HEK293 (cell line): Measurements from ENCODE around the gene COX19.

Experiments
- CTCF ChIA-PET: fragments of 350-600 bp; formaldehyde crosslinking; extraction: SDS; loops from one replicate; lab custom pipeline; 2021; ENCODE audit warnings: antibody characterized with exemption; lab: Yijun Ruan, JAX
- POLR2A ChIA-PET: fragments of 300-600 bp; formaldehyde crosslinking; extraction: SDS; loops from one replicate; lab custom pipeline; 2020; ENCODE audit warnings: antibody characterized with exemption, inconsistent platforms; lab: Yijun Ruan, JAX
- H3K27ac ChIP-seq: fragments of 200-500 bp; sonication (Bioruptor generic); 2 replicates; pipeline ENCODE4 v1.5.1; 2014; ENCODE audit warnings: low read depth, low read length, control low read depth, inconsistent platforms; ENCODE audit errors: extremely low read depth
- H3K36me3 ChIP-seq, 2 experiments: fragments of 200-500 bp in 1 of 2; sonication (Bioruptor generic) in 1 of 2; 1 replicate in 1 of 2; 2 replicates in 1 of 2; pipeline ENCODE4 v1.5.1; 2014 to 2017; ENCODE audit warnings: inconsistent platforms in 2 of 2, low read length in 2 of 2; ENCODE audit not compliant: control insufficient read depth in 2 of 2, insufficient read depth in 1 of 2
- H3K4me1 ChIP-seq: fragments of 200-500 bp; sonication (Bioruptor generic); 2 replicates; pipeline ENCODE4 v1.5.1; 2014; ENCODE audit warnings: mild to moderate bottlenecking, low read length, inconsistent platforms; ENCODE audit not compliant: control insufficient read depth, insufficient read depth
- H3K4me3 ChIP-seq: 2 replicates; pipeline ENCODE4 v1.5.1; 2011; ENCODE audit warnings: low read depth, mild to moderate bottlenecking, control low read depth, low read length, moderate library complexity
- H3K9me3 ChIP-seq: fragments of 200-500 bp; sonication (Bioruptor generic); 2 replicates; pipeline ENCODE4 v1.5.1; 2014; ENCODE audit warnings: low read depth, low read length, inconsistent platforms; ENCODE audit not compliant: control insufficient read depth, insufficient read depth
- FEZF1 ChIP-seq: fragments of 450-650 bp; formaldehyde crosslinking; IDR thresholded peaks from 2 replicates; pipeline ENCODE4 v1.5.1; 2016; ENCODE audit warnings: missing biosample characterization, missing genetic modification characterization
- GLIS1 ChIP-seq: fragments of 450-650 bp; formaldehyde crosslinking; IDR thresholded peaks from 2 replicates; pipeline ENCODE4 v1.5.1; 2016; ENCODE audit warnings: missing biosample characterization, missing genetic modification characterization
- GLIS2 ChIP-seq: fragments of 450-650 bp; formaldehyde crosslinking; IDR thresholded peaks from 2 replicates; pipeline ENCODE4 v1.5.1; 2016; ENCODE audit warnings: missing biosample characterization, missing genetic modification characterization
- PATZ1 ChIP-seq: fragments of 450-650 bp; formaldehyde crosslinking; IDR thresholded peaks from 2 replicates; pipeline ENCODE4 v1.5.1; 2016; ENCODE audit warnings: missing biosample characterization, missing genetic modification characterization
- PRDM6 ChIP-seq: fragments of 450-650 bp; formaldehyde crosslinking; IDR thresholded peaks from 2 replicates; pipeline ENCODE4 v1.5.1; 2017; ENCODE audit warnings: missing biosample characterization, missing genetic modification characterization
- ZBTB26 ChIP-seq: fragments of 450-650 bp; formaldehyde crosslinking; optimal IDR thresholded peaks from 2 replicates; pipeline ENCODE3; 2016; ENCODE audit warnings: missing biosample characterization, mild to moderate bottlenecking, missing genetic modification characterization
- ZBTB48 ChIP-seq: fragments of 450-650 bp; formaldehyde crosslinking; IDR thresholded peaks from 2 replicates; pipeline ENCODE4 v1.5.1; 2016; ENCODE audit warnings: missing biosample characterization, missing genetic modification characterization
- ZIC2 ChIP-seq: fragments of 450-650 bp; formaldehyde crosslinking; IDR thresholded peaks from 2 replicates; pipeline ENCODE4 v1.5.1; 2016; ENCODE audit warnings: missing biosample characterization, missing genetic modification characterization
- ZNF341 ChIP-seq: fragments of 450-650 bp; formaldehyde crosslinking; IDR thresholded peaks from 2 replicates; pipeline ENCODE4; 2016; ENCODE audit warnings: low read depth, missing biosample characterization, missing genetic modification characterization
- ZNF398 ChIP-seq: fragments of 450-650 bp; formaldehyde crosslinking; IDR thresholded peaks from 2 replicates; pipeline ENCODE4 v1.5.1; 2017; ENCODE audit warnings: missing biosample characterization, missing genetic modification characterization

The COX19 gene

GRCh38 chr7:916291-916941 lies 58.9 kb downstream of the COX19 start:
- TF ChIP-seq GLIS2 (tag by site-specific recombination) (0 out of 2 replicates have a peak, but pooled peaks have one; percentile 36), ZBTB48 (tag by site-specific recombination) (no peak), GLIS1 (peak; percentile 83), ZIC2 (tag by site-specific recombination) (peak; percentile 11; the same call in 1 of the 2 replicates), ZNF398 (tag by site-specific recombination) (peak; percentile 58), ZBTB26 (tag by site-specific recombination) (peak; percentile 8), PRDM6 (peak; percentile 34; the same call in 1 of the 2 replicates), FEZF1 (tag by site-specific recombination) (no peak), PATZ1 (tag by site-specific recombination) (peak; percentile 62), ZNF341 (tag by site-specific recombination) (peak; percentile 40)
- H3K36me3 ChIP-seq: no peaks in the 10 kb centered on the region

More at GRCh38 chr7:916291-916941, 58.9 kb downstream of the COX19 start:
- Histone ChIP-seq H3K9me3 (no peaks in the 10 kb centered on the region), H3K4me3 (no peak overlapping the region), H3K4me1 (no peaks in the 10 kb centered on the region), H3K27ac (no peak overlapping the region)
- POLR2A ChIA-PET: interaction anchor here (0.7 kb wide), 1 partner anchor 240 kb away, joined by 7 read pairs; no protein-coding TSS in a partner anchor
- CTCF ChIA-PET: no interaction called here
